SK-N-SH treated with all-trans-retinoic acid at 6 μM for 48 hours (cell line): Measurements from ENCODE around the gene HES4.

Experiments
- ATAC-seq: fragments of 200-7000 bp; cut with Tn5 transposase; 3 replicates; pipeline ENCODE4 v1.9.1; 2020; ENCODE audit warnings: mild to moderate bottlenecking, moderate library complexity
- BACH2 ChIP-seq: fragments of 250-450 bp; sonication (Bioruptor Pico); IDR thresholded peaks from 2 replicates; pipeline ENCODE4 v1.9.0; 2021; ENCODE audit warnings: mild to moderate bottlenecking, borderline replicate concordance
- CSDC2 ChIP-seq: fragments of 250-450 bp; sonication (Bioruptor Pico); IDR thresholded peaks from 2 replicates; pipeline ENCODE4 v1.5.0; 2020; ENCODE audit warnings: mild to moderate bottlenecking, moderate library complexity
- CSRNP3 ChIP-seq: fragments of 250-450 bp; sonication (Bioruptor Pico); IDR thresholded peaks from 2 replicates; pipeline ENCODE4 v1.5.1; 2021; ENCODE audit warnings: mild to moderate bottlenecking, moderate library complexity
- ESRRG ChIP-seq: fragments of 250-450 bp; sonication (Bioruptor Pico); IDR thresholded peaks from 2 replicates; pipeline ENCODE4 v1.6.1; 2021; ENCODE audit warnings: mild to moderate bottlenecking
- ISL1 ChIP-seq: fragments of 250-450 bp; sonication (Bioruptor Pico); IDR thresholded peaks from 2 replicates; pipeline ENCODE4 v2.1.2; 2022; ENCODE audit warnings: mild to moderate bottlenecking, moderate library complexity
- PATZ1 ChIP-seq: fragments of 250-450 bp; sonication (Bioruptor Pico); IDR thresholded peaks from 2 replicates; pipeline ENCODE4 v1.8.0; 2020; ENCODE audit warnings: mild to moderate bottlenecking, moderate library complexity, borderline replicate concordance
- RARB ChIP-seq: fragments of 250-450 bp; sonication (Bioruptor Pico); IDR thresholded peaks from 2 replicates; pipeline ENCODE4 v1.8.0; 2021; ENCODE audit warnings: mild to moderate bottlenecking, moderate library complexity
- SNAI2 ChIP-seq: fragments of 250-450 bp; sonication (Bioruptor Pico); IDR thresholded peaks from 2 replicates; pipeline ENCODE4 v1.5.0; 2020; ENCODE audit warnings: mild to moderate bottlenecking, moderate library complexity
- TCF4 ChIP-seq: fragments of 250-450 bp; sonication (Bioruptor Pico); IDR thresholded peaks from 2 replicates; pipeline ENCODE4 v1.8.0; 2021; ENCODE audit warnings: mild to moderate bottlenecking, moderate library complexity, borderline replicate concordance
- TOX ChIP-seq: fragments of 250-450 bp; sonication (Bioruptor Pico); IDR thresholded peaks from 2 replicates; pipeline ENCODE4 v1.8.0; 2021; ENCODE audit warnings: mild to moderate bottlenecking, moderate library complexity, borderline replicate concordance
- TSHZ2 ChIP-seq: fragments of 250-450 bp; sonication (Bioruptor Pico); IDR thresholded peaks from 2 replicates; pipeline ENCODE4 v1.5.0; 2020; ENCODE audit warnings: mild to moderate bottlenecking, moderate library complexity
- ZC3H10 ChIP-seq: fragments of 250-450 bp; sonication (Bioruptor Pico); IDR thresholded peaks from 2 replicates; pipeline ENCODE4 v1.5.1; 2021; ENCODE audit warnings: mild to moderate bottlenecking, moderate library complexity
- ZFP3 ChIP-seq: fragments of 250-450 bp; sonication (Bioruptor Pico); IDR thresholded peaks from 2 replicates; pipeline ENCODE4 v1.5.0; 2020; ENCODE audit warnings: mild to moderate bottlenecking, moderate library complexity
- ZFP30 ChIP-seq: fragments of 450-650 bp; formaldehyde crosslinking; IDR thresholded peaks from 2 replicates; pipeline ENCODE4 v1.5.0; 2022; ENCODE audit warnings: mild to moderate bottlenecking, moderate library complexity
- ZNF565 ChIP-seq: fragments of 450-650 bp; formaldehyde crosslinking; conservative IDR thresholded peaks from 2 replicates; pipeline ENCODE4 v1.5.0; 2020; ENCODE audit warnings: low read depth, mild to moderate bottlenecking, moderate library complexity
- ZNF70 ChIP-seq: fragments of 450-650 bp; formaldehyde crosslinking; IDR thresholded peaks from 2 replicates; pipeline ENCODE4 v1.5.0; 2020; ENCODE audit warnings: mild to moderate bottlenecking, moderate library complexity
- ZNF8 ChIP-seq: fragments of 450-650 bp; formaldehyde crosslinking; IDR thresholded peaks from 2 replicates; pipeline ENCODE4 v1.5.0; 2020; ENCODE audit warnings: mild to moderate bottlenecking, moderate library complexity
- TF ChIP-seq, protein P1 (sequence below): fragments of 250-450 bp; sonication (Bioruptor Pico); IDR thresholded peaks from 2 replicates; pipeline ENCODE4 v1.8.0; 2021; ENCODE audit warnings: low read depth, mild to moderate bottlenecking, moderate library complexity, borderline replicate concordance

The HES4 gene

DNA sequence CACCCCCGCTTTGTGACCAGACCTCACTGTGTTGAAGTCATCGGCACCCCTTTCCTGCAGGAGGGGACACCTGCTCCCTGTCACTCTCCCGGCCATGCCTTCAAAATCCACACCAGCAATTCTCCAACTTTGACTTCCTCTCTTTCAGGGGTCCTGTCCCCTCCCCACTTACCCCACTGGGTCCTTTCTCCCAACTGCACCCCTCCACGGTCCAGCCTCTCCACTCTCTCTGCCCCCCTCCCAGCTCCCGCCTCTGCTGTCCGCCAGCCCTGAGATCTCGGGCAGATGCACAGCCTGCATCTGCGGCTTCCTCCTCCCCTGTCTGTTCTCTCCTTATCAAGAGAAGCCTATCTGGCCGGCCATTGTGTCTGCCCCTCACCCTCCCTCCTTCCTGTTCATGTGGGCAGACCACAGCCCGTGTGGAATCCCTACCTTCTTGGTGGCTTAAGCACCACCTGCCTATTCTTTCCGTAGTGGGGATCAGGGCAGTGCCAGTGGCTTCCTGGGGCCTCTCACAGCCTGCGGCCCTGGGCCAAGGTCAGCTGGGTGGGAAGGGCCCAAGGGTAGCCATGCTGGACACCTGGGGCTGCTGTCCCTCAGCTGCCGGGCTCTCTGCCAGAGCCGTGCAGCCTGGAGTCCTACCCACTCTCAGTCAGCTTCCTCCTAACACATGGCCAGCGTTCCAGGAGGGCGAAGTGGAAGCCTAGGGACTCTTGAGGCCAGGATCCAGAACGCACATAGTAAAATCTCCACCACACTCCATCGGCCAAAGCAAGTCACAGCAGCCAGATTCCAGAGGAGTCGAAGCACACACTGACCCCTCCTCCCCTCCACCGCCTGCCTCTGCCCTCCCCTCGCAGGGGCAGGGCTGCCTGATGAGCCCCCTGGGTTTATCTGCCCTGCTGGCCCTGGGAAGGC lies 5.1 kb upstream of the HES4 start:
- no peak for TF ChIP-seq ISL1 (CRISPR knock-in tag)
- TF ChIP-seq TCF4 (CRISPR knock-in tag), result peak; percentile 44; the same call in 1 of the 2 replicates
- ATAC-seq, result peak; percentile 50

- no peak for ATAC-seq
- TF ChIP-seq, protein P1, sequence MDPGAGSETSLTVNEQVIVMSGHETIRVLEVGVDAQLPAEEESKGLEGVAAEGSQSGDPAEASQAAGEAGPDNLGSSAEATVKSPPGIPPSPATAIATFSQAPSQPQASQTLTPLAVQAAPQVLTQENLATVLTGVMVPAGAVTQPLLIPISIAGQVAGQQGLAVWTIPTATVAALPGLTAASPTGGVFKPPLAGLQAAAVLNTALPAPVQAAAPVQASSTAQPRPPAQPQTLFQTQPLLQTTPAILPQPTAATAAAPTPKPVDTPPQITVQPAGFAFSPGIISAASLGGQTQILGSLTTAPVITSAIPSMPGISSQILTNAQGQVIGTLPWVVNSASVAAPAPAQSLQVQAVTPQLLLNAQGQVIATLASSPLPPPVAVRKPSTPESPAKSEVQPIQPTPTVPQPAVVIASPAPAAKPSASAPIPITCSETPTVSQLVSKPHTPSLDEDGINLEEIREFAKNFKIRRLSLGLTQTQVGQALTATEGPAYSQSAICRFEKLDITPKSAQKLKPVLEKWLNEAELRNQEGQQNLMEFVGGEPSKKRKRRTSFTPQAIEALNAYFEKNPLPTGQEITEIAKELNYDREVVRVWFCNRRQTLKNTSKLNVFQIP (CRISPR knock-in tag), result no peak
- no peak for TF ChIP-seq BACH2 (CRISPR knock-in tag)
- no peak for TF ChIP-seq ZNF8
Measured at GRCh38 chr1:1004420-1004779, 4.5 kb upstream of the HES4 start.

GRCh38 chr1:1003618-1004419 lies 3.9 kb upstream of the HES4 start:
- TF ChIP-seq CSDC2 (CRISPR knock-in tag), result no peak
- TF ChIP-seq TSHZ2 (CRISPR knock-in tag), result no peak
- TF ChIP-seq TOX (CRISPR knock-in tag), result no peak
- TF ChIP-seq, protein P1 (CRISPR knock-in tag), result no peak
- TF ChIP-seq ISL1 (CRISPR knock-in tag), result no peak
- no peak for TF ChIP-seq ZNF70 (CRISPR knock-in tag)
- no peak for TF ChIP-seq TCF4 (CRISPR knock-in tag)
- TF ChIP-seq CSRNP3, result no peak
- TF ChIP-seq SNAI2 (CRISPR knock-in tag), result no peak
- no peak for TF ChIP-seq ESRRG (CRISPR knock-in tag)
- no peak for TF ChIP-seq BACH2 (CRISPR knock-in tag)
- TF ChIP-seq RARB (CRISPR knock-in tag), result no peak
- TF ChIP-seq ZNF565 (CRISPR knock-in tag), result no peak
- TF ChIP-seq ZFP3 (CRISPR knock-in tag), result no peak
- TF ChIP-seq ZFP30 (CRISPR knock-in tag), result no peak
- TF ChIP-seq PATZ1 (CRISPR knock-in tag), result no peak
- no peak for TF ChIP-seq ZC3H10
- no peak for ATAC-seq
